GM23248 (cell line): ENCODE measurements around the gene TRIM44. TPM values are rescaled to one million over a fixed set of nuclear protein-coding genes. Genes with fewer than 3 reads are reported as not detected.
A peak's percentile ranks its signal among the peaks of the same experiment; 100 is the strongest.

Source experiments
- DNase-seq: peaks from one replicate; pipeline ENCODE4 v3.0.0-alpha.2; 2015
- H2AFZ ChIP-seq: fragments of 200-600 bp; sonication (generic); 2 replicates; pipeline ENCODE4 v1.6.1; 2016; ENCODE audit warnings: antibody characterized with exemption
- H3F3A ChIP-seq: fragments of 200-600 bp; sonication (generic); 2 replicates; pipeline ENCODE4 v1.6.1; 2016; ENCODE audit warnings: mild to moderate bottlenecking, antibody characterized with exemption, mixed run types; ENCODE audit not compliant: insufficient read depth
- H3K27ac ChIP-seq: fragments of 200-600 bp; sonication (generic); 2 replicates; pipeline ENCODE4 v1.5.1; 2016; ENCODE audit warnings: mild to moderate bottlenecking
- H3K27me3 ChIP-seq: fragments of 200-600 bp; sonication (generic); replicated peaks from 2 replicates; pipeline ENCODE4 v1.6.1; 2016; ENCODE audit warnings: mild to moderate bottlenecking; ENCODE audit not compliant: insufficient read depth
- H3K36me3 ChIP-seq: fragments of 200-600 bp; sonication (generic); 2 replicates; pipeline ENCODE4 v1.6.1; 2016; ENCODE audit warnings: low read depth, mild to moderate bottlenecking
- H3K4me1 ChIP-seq: fragments of 200-600 bp; sonication (generic); 2 replicates; pipeline ENCODE4 v1.6.1; 2016; ENCODE audit warnings: mild to moderate bottlenecking; ENCODE audit not compliant: insufficient read depth
- H3K4me2 ChIP-seq: fragments of 200-600 bp; sonication (generic); one replicate; pipeline ENCODE4 v1.6.1; 2016; ENCODE audit warnings: mild to moderate bottlenecking; ENCODE audit not compliant: unreplicated experiment
- H3K4me3 ChIP-seq: fragments of 200-600 bp; sonication (generic); 2 replicates; pipeline ENCODE4 v1.5.1; 2016; ENCODE audit warnings: mild to moderate bottlenecking
- H3K79me2 ChIP-seq: fragments of 200-600 bp; sonication (generic); 2 replicates; pipeline ENCODE4 v1.6.1; 2016; ENCODE audit warnings: mild to moderate bottlenecking; ENCODE audit not compliant: insufficient read depth
- H3K9ac ChIP-seq: fragments of 200-600 bp; sonication (generic); 2 replicates; pipeline ENCODE4 v1.6.1; 2016; ENCODE audit warnings: mild to moderate bottlenecking
- H3K9me2 ChIP-seq: fragments of 200-600 bp; sonication (generic); 2 replicates; pipeline ENCODE4 v1.6.1; 2016; ENCODE audit warnings: mixed run types, mild to moderate bottlenecking, moderate library complexity; ENCODE audit not compliant: insufficient read depth
- H3K9me3 ChIP-seq: fragments of 200-600 bp; sonication (generic); one replicate; pipeline ENCODE4 v1.6.1; 2017; ENCODE audit warnings: low read depth
- H4K20me1 ChIP-seq: fragments of 200-600 bp; sonication (generic); 2 replicates; pipeline ENCODE4 v1.6.0; 2016; ENCODE audit not compliant: insufficient read depth
- EZH2 ChIP-seq: fragments of 200-600 bp; sonication (generic); IDR thresholded peaks from 2 replicates; pipeline ENCODE4 v1.6.1; 2018; ENCODE audit warnings: antibody characterized with exemption, mild to moderate bottlenecking; ENCODE audit not compliant: insufficient read depth, poor library complexity, severe bottlenecking
- EZH2phosphoT487 ChIP-seq: fragments of 200-600 bp; sonication (generic); IDR thresholded peaks from 2 replicates; pipeline ENCODE4 v1.6.1; 2018; ENCODE audit warnings: antibody characterized with exemption, moderate library complexity, mild to moderate bottlenecking, low read depth; ENCODE audit not compliant: insufficient read depth
- WGBS, 2 experiments: methylation state at CpG; one replicate each; pipeline ENCODE4 v1.1.6; 2015 to 2017; ENCODE audit warnings: low lambda C conversion rate in 2 of 2, low coverage in 1 of 2; ENCODE audit errors: missing lambda C conversion rate in 2 of 2; 5-methylcytosine and 5-hydroxymethylcytosine counted together
- in situ Hi-C: fragments of 300-500 bp; cut with MboI; formaldehyde crosslinking; loops from 2 replicates; pipeline ENCODE4 v1.15.0; 2020
- polyA plus RNA-seq: library from polyadenylated mRNA; unstranded; fragments of >200 nt; fragmentation: Nextera tagmentation; extraction: Ambion mirVana; gene quantifications from 2 replicates; pipeline ENCODE4 v1.2.1, GENCODE V29; 2016
- total RNA-seq: library from RNA; depleted of rRNA; stranded (reverse); fragments of >200 nt; shearing (Covaris generic); gene quantifications from 2 replicates; pipeline ENCODE4 v1.2.3, GENCODE V29; 2014

TRIM44 gene
- total and polyA plus RNA-seq, 2 experiments from 2014 or later, result 32.2 to 37.1 TPM

GRCh38 chr11:35839368-35840161 lies 177.0 kb downstream of the TRIM44 start:
- H3K36me3 ChIP-seq, result no peaks in the 10 kb centered on the region
- H3K4me3 ChIP-seq, result no peak overlapping the region
- in situ Hi-C loops, result no loop called here
- H3K27ac ChIP-seq, result no peak overlapping the region
- H3K27me3 ChIP-seq, result peaks cover 22% of the 10 kb centered on the region
- H3K9me2 ChIP-seq, result no peaks in the 10 kb centered on the region
- H4K20me1 ChIP-seq, result no peaks in the 10 kb centered on the region
- H3K79me2 ChIP-seq, result no peaks in the 10 kb centered on the region
- no peaks in the 10 kb centered on the region for H3K9me3 ChIP-seq
- H2AFZ ChIP-seq, result no peak overlapping the region
- DNase-seq, result no peak
- H3F3A ChIP-seq, result no peaks in the 10 kb centered on the region
- H3K4me1 ChIP-seq, result no peaks in the 10 kb centered on the region
- no peak overlapping the region for H3K4me2 ChIP-seq
- no peak overlapping the region for H3K9ac ChIP-seq
- no peak for TF ChIP-seq EZH2
- TF ChIP-seq EZH2phosphoT487, result no peak
- 80 to 87% methylated on average over 4 of the region's 4 CpGs for WGBS, 2 experiments

DNA sequence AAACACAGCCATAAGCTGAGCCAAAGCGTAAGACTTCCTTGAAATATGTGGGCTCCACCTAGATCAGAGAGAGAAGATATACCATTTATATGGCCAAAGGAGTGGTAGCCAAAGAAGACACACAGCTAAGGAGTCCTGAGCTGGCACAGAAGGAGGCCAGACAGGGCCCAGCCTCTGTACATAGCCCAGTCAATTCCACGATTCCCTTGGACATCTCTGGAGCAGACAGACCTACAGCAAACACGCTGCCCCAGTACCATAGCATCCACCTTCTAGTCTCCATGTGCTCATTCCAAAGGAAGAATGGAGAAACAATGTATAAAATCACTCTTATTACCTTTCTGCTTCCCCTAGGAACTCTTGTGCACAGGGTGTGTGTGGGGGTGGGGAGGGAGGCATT lies 179.2 kb downstream of the TRIM44 start:
- WGBS, 2 experiments, result 67 to 72% methylated on average over 3 of the region's 3 CpGs
- Histone ChIP-seq H3K4me1 (no peaks in the 10 kb centered on the region), H3K36me3 (no peaks in the 10 kb centered on the region), H3K4me3 (no peak overlapping the region), H4K20me1 (no peaks in the 10 kb centered on the region), H3K27me3 (peaks cover 28% of the 10 kb centered on the region), H3K9ac (no peak overlapping the region), H3K79me2 (no peaks in the 10 kb centered on the region), H3K27ac (no peak overlapping the region), H3K9me2 (no peaks in the 10 kb centered on the region), H3F3A (no peaks in the 10 kb centered on the region), H2AFZ (no peak overlapping the region), H3K9me3 (no peaks in the 10 kb centered on the region), H3K4me2 (no peak overlapping the region)
- in situ Hi-C loops, result no loop called here
- TF ChIP-seq EZH2 (no peak), EZH2phosphoT487 (no peak)
- no peak for DNase-seq

GRCh38 chr11:35842958-35843357 lies 180.4 kb downstream of the TRIM44 start:
- Histone ChIP-seq H3K36me3 (no peaks in the 10 kb centered on the region), H3K79me2 (no peaks in the 10 kb centered on the region), H3K4me3 (no peak overlapping the region), H4K20me1 (no peaks in the 10 kb centered on the region), H3F3A (no peaks in the 10 kb centered on the region), H3K9ac (no peak overlapping the region), H3K9me3 (no peaks in the 10 kb centered on the region), H3K27ac (no peak overlapping the region), H3K9me2 (no peaks in the 10 kb centered on the region), H3K4me2 (no peak overlapping the region), H2AFZ (no peak overlapping the region), H3K27me3 (peaks cover 35% of the 10 kb centered on the region), H3K4me1 (no peaks in the 10 kb centered on the region)
- in situ Hi-C loops, result no loop called here
- DNase-seq, result no peak
- TF ChIP-seq EZH2phosphoT487 (no peak), EZH2 (no peak)
- 0% methylated on average over 1 of the region's 1 CpG for WGBS, 2 experiments

DNA sequence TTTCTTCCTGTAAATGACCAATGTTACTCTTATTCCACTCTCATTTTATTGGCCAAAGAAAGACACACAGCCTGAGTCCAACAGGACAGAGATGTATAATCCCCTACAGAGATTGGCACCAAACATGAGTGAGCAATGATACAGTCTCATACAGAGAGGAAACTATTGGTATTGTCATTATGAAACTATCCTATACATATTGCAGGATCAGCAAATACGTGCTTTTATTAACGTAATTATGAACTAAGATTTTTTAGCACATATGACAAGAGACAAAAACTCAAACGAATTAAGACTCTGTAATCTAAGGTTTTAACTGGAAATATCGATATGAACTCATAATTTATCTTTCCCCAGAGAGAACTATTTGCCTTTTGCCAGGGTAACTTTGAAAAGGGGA lies 182.0 kb downstream of the TRIM44 start:
- 37 to 38% methylated on average over 4 of the region's 4 CpGs for WGBS, 2 experiments
- TF ChIP-seq EZH2phosphoT487, result no peak
- no peak for TF ChIP-seq EZH2
- in situ Hi-C loops, result no loop called here

GRCh38 chr11:35845860-35846259 lies 183.3 kb downstream of the TRIM44 start:
- H4K20me1 ChIP-seq, result no peaks in the 10 kb centered on the region
- H3K27ac ChIP-seq, result no peak overlapping the region
- H3F3A ChIP-seq, result no peaks in the 10 kb centered on the region
- H3K27me3 ChIP-seq, result peaks cover 39% of the 10 kb centered on the region
- H3K79me2 ChIP-seq, result no peaks in the 10 kb centered on the region
- H3K36me3 ChIP-seq, result no peaks in the 10 kb centered on the region
- DNase-seq, result peak; percentile 8
- no peak overlapping the region for H3K4me3 ChIP-seq
- 68 to 77% methylated on average over 2 of the region's 2 CpGs for WGBS, 2 experiments
- H3K9ac ChIP-seq, result no peak overlapping the region
- no peak overlapping the region for H2AFZ ChIP-seq
- H3K9me3 ChIP-seq, result no peaks in the 10 kb centered on the region
- H3K9me2 ChIP-seq, result no peaks in the 10 kb centered on the region
- in situ Hi-C loops, result no loop called here
- TF ChIP-seq EZH2, result no peak
- TF ChIP-seq EZH2phosphoT487, result no peak
- no peaks in the 10 kb centered on the region for H3K4me1 ChIP-seq
- H3K4me2 ChIP-seq, result no peak overlapping the region

More for the DNA sequence above, 182.0 kb downstream of the TRIM44 start:
- no peak overlapping the region for H3K4me3 ChIP-seq
- H3K9ac ChIP-seq, result no peak overlapping the region
- no peaks in the 10 kb centered on the region for H4K20me1 ChIP-seq
- no peaks in the 10 kb centered on the region for H3K9me3 ChIP-seq
- H3K4me1 ChIP-seq, result no peaks in the 10 kb centered on the region
- no peaks in the 10 kb centered on the region for H3K9me2 ChIP-seq
- H3K79me2 ChIP-seq, result no peaks in the 10 kb centered on the region
- H3F3A ChIP-seq, result no peaks in the 10 kb centered on the region
- H2AFZ ChIP-seq, result no peak overlapping the region
- H3K36me3 ChIP-seq, result no peaks in the 10 kb centered on the region
- H3K27ac ChIP-seq, result no peak overlapping the region
- no peak overlapping the region for H3K4me2 ChIP-seq
- peaks cover 42% of the 10 kb centered on the region for H3K27me3 ChIP-seq
- DNase-seq, result no peak
